ENCODE measurements around the gene UQCC5. TPM values are rescaled to one million over a fixed set of nuclear protein-coding genes. Genes with fewer than 3 reads are reported as not detected.

The UQCC5 gene
- total RNA-seq, 6 donors from 2014 or later: 2.0 to 43.0 (median 3.0) TPM

GRCh38 chr3:52544937-52545336 lies 8.5 kb downstream of the UQCC5 start:
- H3K27me3 ChIP-seq: no peaks in the 10 kb centered on the region
- WGBS, 2 donors: 76 to 87% methylated on average over 4 of the region's 4 CpGs
- no peaks in the 10 kb centered on the region for H3K9me3 ChIP-seq
- ATAC-seq (ENCODE audit: low FRiP score in 2 of 2) (peak in 1 of 2 donors; percentile 78), DNase-seq (no peak)
- H3K27ac ChIP-seq: peak overlapping the region in 1 of 4 donors; percentile 53
- no peak for TF ChIP-seq EP300 (IDR thresholded peaks at IDR 0.05)
- TF ChIP-seq POLR2A (IDR thresholded peaks at IDR 0.05): no peak
- no peak for TF ChIP-seq CTCF (IDR thresholded peaks at IDR 0.05)
- no peak for TF ChIP-seq POLR2AphosphoS5 (IDR thresholded peaks at IDR 0.05)
- H3K4me1 ChIP-seq: peaks cover 5 to 7% (median 7%) of the 10 kb centered on the region in 4 donors
- no peak overlapping the region for H3K4me3 ChIP-seq
- peaks cover 10 to 59% (median 29%) of the 10 kb centered on the region in 4 donors for H3K36me3 ChIP-seq

- WGBS, 2 donors: 83 to 89% methylated on average over 3 of the region's 3 CpGs
- Histone ChIP-seq H3K27ac (peak overlapping the region in 1 of 4 donors; percentile 53), H3K4me3 (no peak overlapping the region), H3K36me3 (peaks cover 11 to 64% (median 36%) of the 10 kb centered on the region in 4 donors), H3K9me3 (no peaks in the 10 kb centered on the region), H3K27me3 (no peaks in the 10 kb centered on the region), H3K4me1 (peaks cover 0 to 5% (median 0%) of the 10 kb centered on the region in 4 donors)
- TF ChIP-seq POLR2AphosphoS5 (IDR thresholded peaks at IDR 0.05) (no peak), EP300 (IDR thresholded peaks at IDR 0.05) (no peak), CTCF (IDR thresholded peaks at IDR 0.05) (no peak), POLR2A (IDR thresholded peaks at IDR 0.05) (no peak)
- ATAC-seq (ENCODE audit: low FRiP score in 2 of 2): no peak
- no peak for DNase-seq
Observed at GRCh38 chr3:52546111-52546901, 9.9 kb downstream of the UQCC5 start.

DNA sequence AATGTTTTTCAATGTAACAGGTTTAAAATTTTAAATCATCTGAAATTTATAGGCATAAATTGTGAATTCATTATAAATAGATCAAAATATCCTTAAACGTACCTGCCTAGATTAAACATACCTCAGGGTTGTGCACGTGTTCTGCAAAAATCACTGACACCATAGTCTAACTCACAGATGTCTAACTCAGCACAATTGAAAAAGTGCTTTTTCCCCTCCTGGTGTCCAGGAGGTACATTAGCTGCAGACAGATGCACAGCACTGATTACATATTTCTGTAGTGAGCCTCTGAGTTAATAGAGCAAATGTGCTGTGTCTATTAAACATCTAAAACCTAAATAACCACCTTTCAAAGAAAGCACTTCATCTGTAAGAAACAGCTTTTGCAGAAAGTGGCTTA lies 10.7 kb downstream of the UQCC5 start:
- no peak for ATAC-seq (ENCODE audit: low FRiP score in 2 of 2)
- Histone ChIP-seq H3K27me3 (no peaks in the 10 kb centered on the region), H3K4me3 (no peak overlapping the region), H3K36me3 (peaks cover 11 to 67% (median 40%) of the 10 kb centered on the region in 4 donors), H3K27ac (no peak overlapping the region), H3K9me3 (no peaks in the 10 kb centered on the region), H3K4me1 (peaks cover 0 to 5% (median 0%) of the 10 kb centered on the region in 4 donors)
- WGBS, 2 donors: 77 to 90% methylated on average over 2 of the region's 2 CpGs
- TF ChIP-seq CTCF (IDR thresholded peaks at IDR 0.05) (no peak), POLR2A (IDR thresholded peaks at IDR 0.05) (no peak), EP300 (IDR thresholded peaks at IDR 0.05) (no peak), POLR2AphosphoS5 (IDR thresholded peaks at IDR 0.05) (no peak)
- DNase-seq: no peak

DNA sequence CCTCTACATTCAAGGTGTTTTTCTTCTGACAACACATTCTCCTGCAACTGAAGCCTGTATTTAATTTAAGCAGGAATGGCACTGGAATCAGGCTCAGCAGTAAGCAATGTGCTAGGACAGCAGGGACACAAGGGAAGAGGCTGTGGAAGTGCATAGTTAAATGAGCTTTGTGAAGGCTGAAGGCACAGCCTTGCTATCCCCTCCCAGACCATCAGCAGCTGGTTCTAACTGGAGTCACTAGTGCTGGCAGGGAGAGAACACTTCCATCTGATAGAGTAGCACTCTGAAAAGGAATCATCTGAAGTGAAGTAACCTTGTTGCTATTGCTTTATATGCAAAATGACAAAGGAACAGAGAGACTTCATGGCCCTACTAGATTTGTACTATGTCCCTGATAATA lies 14.7 kb downstream of the UQCC5 start:
- DNase-seq: no peak
- H3K9me3 ChIP-seq: no peaks in the 10 kb centered on the region
- peaks cover 0 to 4% (median 2%) of the 10 kb centered on the region in 4 donors for H3K4me1 ChIP-seq
- H3K27ac ChIP-seq: no peak overlapping the region
- no peaks in the 10 kb centered on the region for H3K27me3 ChIP-seq
- H3K36me3 ChIP-seq: peaks cover 11 to 81% (median 59%) of the 10 kb centered on the region in 4 donors
- no peak for ATAC-seq (ENCODE audit: low FRiP score in 2 of 2)
- no peak for TF ChIP-seq POLR2A (IDR thresholded peaks at IDR 0.05)
- no peak for TF ChIP-seq EP300 (IDR thresholded peaks at IDR 0.05)
- TF ChIP-seq CTCF (IDR thresholded peaks at IDR 0.05): no peak
- no peak for TF ChIP-seq POLR2AphosphoS5 (IDR thresholded peaks at IDR 0.05)
- no peak overlapping the region for H3K4me3 ChIP-seq

Measured in upper lobe of left lung (tissue), 6 donors.